ENCODE results near the gene GNAQ.
"Not testable (repeated sequence)": the region's sequence is repeated elsewhere in the genome, so short reads cannot be mapped to it uniquely, and the experiment has no call there.

GNAQ gene

DNA sequence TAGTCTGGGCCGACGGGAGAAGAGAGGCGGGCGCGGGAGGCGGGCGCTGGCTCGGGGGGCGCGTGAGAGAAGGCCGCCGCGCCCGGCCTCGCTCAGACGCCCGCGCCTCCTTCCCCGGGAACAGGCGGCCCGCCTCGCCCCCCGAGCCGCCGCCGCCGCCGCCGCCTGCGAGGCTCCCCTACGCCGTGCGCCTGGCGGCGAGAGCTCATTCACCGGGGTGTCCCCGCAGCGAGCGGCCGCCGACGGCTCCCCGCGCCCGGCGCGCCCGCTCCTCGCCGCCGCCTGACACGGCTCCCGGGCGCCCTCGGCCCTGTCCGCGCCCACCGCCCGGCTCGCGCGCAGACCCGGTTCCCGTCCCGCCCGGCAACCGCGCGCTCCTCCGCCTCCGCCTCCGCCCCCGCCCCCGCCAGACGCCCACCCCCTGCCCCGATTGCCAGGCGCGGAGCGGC is at the start of gene GNAQ:
TSS of gene GNAQ (minus strand) at position 368 of the 449 bp plus-strand sequence. CDS start 576 bp downstream, outside the sequence.
- in situ Hi-C loops (cut with MboI; ENCODE audit: low sequenced_read_pairs) = no loop called here

DNA sequence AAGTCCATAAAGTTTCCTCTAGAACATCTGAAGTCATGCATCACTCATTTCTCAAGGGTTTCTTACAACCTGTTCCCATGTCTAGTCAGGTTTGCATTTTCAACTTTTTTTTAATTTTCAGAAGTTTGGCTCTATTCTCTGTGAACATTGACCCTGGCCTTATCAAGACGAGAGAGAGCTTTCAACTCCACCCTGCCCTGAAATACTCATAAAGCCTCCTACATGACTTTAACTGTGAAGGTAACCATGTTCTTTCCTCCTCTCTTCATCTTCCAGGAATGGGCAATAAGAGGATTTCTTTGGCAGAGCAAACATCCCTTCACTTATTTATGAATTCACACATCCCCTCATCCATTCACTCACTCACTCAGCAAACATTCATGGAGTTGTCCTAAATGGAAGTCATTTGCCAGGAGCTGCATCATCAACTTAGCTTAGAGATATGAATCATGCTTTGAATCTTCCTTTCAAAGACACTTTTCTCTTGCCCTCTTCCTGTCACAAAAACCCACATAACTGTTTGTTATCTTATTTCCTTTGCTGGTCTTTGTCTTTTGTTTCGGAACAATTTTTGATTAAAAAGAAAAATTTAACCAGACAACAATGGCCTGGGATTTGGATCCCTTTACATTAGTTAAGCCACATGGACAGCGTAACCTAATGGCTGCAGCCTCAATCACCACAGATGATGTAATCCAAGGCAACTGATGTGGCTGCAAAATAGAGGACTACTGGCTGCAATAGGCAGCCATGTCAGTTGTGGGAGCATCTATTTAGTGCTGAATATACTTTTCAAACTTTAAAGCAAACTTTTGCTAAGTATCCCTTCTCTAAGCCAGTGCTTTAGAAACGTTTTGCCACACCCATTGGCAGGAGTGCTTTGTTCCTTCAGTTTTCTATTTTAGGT is 43.0 kb upstream of the GNAQ start:
- in situ Hi-C loops (cut with MboI; ENCODE audit: low sequenced_read_pairs) = no loop called here

DNA sequence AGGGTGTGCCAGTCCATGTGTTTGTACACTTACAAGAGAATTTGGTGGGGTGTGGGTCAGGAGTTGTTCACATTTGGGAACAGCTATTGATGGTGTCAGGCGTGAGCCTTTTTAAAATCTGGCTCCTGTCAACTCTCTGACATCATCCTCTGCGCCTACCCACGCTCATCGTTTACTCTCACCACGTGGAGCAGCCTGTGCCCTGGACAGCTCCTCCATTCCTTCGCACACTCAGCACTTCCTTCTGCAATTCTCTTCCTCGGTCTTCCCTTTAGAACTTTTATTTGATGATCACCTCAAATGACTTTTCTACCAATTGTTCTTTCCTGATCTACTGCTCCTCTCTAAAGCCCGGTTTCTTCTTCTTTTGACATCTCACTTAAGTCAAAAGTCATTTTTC is 42.1 kb upstream of the GNAQ start:
- in situ Hi-C loops (cut with MboI; ENCODE audit: low sequenced_read_pairs) = no loop called here

DNA sequence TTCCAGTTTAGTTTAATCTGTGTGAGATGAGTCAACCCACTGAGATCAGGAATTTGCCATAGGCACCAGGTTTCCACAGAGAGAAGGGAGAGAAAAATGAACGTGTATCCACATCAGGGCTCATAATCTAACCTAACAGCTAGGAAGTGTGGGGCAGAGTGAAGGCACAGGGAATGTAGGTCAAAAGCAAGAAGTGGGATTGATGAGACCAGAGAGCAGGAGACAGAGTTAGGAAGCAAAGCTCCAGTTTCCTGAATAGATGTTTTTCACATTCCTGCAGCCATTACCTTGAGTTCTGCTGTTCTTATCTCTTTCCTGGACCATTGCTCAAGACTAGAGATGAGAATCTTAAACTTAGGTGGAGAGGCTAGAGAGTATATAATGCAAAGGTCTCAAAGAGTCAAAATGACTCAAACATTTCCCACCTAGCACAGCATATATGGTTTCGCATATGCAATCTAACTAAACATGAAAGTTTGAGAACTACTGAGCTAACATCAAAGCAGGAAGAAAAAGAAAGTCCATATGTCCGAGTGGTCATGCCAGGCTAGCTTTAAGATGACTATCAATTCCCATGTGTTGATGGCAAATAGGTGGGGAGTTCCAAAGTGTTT is 41.1 kb upstream of the GNAQ start:
- in situ Hi-C loops (cut with MboI; ENCODE audit: low sequenced_read_pairs) = no loop called here

DNA sequence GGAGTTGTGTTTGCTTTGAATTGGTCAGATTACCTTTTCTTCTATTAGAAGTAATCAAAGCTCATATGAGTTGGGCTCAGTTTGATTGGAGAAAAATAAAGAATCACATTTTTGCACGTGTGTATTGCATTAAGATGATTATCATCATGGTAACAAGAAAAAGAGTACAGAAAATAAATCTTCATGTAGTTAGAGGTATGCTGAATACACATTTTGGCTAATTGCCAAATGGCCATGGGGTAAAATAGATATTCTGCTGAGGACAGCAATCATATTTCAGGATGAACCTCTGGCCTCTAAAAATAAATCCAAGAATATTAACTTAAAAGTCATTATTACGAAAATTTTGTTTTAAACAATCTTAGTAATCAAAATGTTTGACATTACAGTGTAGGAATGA is 38.9 kb upstream of the GNAQ start:
- in situ Hi-C loops (cut with MboI; ENCODE audit: low sequenced_read_pairs) = no loop called here

DNA sequence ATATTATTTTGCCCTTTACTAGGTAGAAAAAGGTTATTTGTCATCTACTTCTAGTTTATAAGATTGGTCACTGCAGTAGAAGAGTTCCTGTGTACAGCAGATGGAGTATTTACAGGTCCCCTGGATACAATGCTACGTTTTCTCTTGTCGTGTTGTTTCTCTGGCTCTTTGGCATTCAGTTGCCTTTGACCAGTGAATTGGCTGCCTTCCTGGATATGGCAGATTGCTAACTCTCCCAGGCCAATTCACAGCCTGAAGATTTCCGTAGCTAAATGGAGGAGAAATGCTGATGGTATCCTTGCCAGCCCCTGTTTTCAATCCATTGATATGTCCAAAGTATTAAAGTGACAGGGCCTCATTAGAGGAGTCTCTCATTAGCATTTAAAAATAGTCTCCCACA is 32.5 kb upstream of the GNAQ start:
- in situ Hi-C loops (cut with MboI; ENCODE audit: low sequenced_read_pairs) = no loop called here

DNA sequence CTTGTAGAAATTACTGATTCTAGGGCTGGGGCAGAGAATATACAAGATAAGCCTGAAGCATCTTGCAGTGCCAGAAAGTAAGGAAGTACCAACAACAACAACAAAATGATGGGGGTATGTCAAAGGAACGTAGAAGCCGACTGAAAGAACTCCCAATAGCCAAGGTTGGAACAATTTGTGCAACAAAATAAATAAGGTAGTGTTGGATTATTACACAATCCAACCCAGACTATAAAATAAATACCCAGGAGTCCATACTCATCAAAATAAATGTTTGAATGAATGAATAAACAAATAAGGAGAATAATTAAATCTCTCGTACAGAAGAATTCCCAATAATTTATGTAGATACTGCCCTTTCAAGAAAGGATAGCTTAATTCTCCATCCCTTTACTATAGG is 31.1 kb upstream of the GNAQ start:
- in situ Hi-C loops (cut with MboI; ENCODE audit: low sequenced_read_pairs) = no loop called here

DNA sequence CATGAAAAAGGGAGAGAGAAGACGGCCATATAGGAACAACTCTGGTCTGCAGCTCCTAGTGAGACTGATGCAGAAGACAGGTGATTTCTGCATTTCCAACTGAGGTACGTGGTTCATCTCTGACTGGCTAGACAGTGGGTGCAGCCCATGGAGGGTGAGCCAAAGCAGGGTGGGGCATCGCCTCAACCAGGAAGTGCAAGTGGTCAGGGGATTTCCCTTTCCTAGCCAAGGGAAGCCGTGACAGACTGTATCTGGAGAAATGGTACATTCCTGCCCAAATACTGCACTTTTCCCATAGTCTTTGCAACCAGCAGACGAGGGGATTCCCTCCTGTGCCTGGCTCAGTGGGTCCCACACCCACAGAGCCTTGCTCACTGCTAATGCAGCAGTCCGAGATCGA is 22.6 kb upstream of the GNAQ start:
- in situ Hi-C loops (cut with MboI; ENCODE audit: low sequenced_read_pairs) = not testable (repeated sequence)

DNA sequence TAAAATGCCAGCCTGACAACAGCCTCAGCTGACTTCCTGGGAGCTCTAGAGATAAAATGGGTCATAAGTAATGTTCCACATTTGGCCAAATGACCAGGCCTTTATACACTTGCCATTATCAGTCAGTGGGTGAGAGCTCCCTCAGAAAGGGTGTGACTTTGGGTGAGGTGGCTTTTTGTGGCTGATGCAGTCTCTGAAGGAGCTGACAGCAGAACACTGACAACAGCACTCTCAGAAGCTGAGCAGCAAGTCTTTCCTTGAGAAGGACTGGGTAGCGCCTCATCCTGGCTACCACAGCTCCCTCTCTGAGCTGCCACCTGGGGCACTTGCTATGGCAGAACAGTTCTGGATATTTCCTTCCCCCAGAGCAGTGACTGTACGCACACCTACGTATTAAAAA is 22.0 kb upstream of the GNAQ start:
- in situ Hi-C loops (cut with MboI; ENCODE audit: low sequenced_read_pairs) = no loop called here

DNA sequence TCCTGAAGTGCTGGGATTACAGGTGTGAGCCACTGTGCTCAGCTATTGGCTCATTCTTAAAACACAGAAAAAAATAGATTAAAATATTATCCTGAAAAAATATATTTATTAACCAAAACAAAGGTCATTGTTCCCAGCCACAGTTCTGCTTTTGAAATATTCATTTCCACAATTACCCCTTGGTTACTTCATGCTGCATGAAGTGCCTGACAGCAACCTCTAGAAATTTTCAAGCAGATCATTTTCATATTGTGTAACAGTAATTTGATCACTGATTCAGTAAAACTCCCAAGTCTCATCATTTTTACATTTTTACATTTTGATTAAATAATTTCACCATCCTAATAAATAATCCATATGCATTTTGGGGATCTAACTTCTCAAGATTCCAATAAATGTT is 18.8 kb upstream of the GNAQ start:
- in situ Hi-C loops (cut with MboI; ENCODE audit: low sequenced_read_pairs) = no loop called here

DNA sequence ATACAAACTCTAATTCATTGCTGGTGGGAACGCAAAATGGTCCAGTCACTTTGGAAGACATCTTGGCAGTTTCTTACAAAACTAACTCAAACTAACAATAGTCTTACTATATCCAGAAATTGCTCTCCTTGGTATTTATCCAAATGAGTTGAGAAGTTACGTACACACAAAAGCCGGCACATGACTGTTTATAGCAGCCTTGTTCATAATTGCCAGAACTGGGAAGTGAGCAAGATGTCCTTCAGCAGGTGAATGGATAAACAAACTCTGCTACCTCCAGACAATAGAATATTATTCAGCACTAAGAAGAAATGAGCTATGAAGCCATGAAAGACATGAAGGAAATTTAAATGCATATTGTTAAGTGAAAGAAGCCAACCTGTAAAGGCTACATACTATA is 17.9 kb upstream of the GNAQ start:
- in situ Hi-C loops (cut with MboI; ENCODE audit: low sequenced_read_pairs) = no loop called here

DNA sequence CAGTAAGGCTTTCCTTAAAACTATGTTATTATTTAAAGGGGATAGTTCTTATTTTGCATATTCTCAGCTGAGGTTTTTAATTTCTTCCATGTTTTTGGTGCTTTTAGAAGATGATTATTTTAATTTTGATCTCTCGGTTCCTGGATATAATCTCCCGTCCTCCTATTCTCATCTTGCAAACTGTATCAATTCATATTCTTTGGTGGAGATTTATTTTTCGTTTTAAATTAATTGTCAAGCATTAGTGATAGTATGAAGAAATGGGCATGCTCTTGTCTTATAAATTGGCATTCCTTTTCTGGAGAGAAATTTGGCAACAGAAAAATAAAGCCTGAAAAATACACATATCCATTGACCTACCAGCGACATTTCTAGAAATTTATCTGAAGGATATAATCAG is 15.5 kb upstream of the GNAQ start:
- in situ Hi-C loops (cut with MboI; ENCODE audit: low sequenced_read_pairs) = no loop called here

DNA sequence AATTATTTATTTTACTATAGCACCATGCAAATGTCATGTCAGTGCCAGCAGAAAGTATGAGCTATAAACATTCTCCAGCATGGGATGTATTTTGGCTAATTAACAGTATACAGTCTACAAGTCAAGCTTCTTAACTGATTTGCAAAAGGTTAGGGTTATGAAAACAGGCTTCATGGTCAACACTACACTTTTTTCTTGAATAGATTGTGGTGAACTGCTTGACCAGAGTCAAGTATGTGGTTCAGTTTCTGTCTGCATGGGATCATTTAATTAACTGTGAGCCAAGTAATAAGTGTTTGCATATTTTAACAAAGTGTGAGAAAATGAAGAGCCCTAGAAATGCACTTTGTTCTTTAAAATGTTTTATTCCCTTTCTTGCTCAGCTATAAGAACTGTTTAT is 14.5 kb upstream of the GNAQ start:
- in situ Hi-C loops (cut with MboI; ENCODE audit: low sequenced_read_pairs) = no loop called here

DNA sequence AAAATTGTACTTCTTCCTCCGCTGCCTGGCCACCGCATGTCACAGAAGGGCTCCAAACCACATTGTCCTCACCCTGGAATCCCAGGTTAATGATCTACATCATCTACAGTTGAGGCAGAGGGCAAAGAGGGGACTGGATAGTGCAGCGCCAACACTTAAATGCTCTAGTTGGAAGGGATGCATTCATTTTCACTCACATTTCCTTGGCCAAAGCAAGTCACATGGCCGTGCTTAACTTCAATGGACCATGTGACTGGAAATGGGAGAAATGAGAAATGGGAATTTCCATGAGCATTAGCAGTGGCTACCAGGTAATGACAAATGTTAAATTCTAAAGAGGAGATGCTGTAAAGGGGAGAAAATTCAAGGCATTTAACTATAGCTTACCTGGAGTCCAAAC is 13.3 kb upstream of the GNAQ start:
- in situ Hi-C loops (cut with MboI; ENCODE audit: low sequenced_read_pairs) = no loop called here

DNA sequence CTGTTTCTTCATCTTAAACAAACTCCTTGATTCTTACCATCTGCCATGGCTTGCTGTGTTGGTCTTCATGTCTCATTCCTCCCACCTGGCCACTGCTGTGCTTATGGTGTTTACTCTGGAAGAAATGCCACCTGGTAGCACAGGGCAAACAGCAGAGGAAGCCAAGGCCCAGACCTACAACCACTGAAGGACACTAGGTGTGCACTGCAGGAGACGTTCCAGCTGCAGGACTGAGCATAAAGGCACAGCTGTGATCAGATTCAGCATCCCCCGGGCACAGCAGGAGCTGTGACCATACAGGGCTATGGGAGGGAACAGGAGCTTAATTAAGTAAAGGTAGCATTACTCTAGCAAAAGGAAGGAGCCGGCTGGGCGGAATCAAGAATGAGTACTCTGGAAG is 12.6 kb upstream of the GNAQ start:
- in situ Hi-C loops (cut with MboI; ENCODE audit: low sequenced_read_pairs) = no loop called here

DNA sequence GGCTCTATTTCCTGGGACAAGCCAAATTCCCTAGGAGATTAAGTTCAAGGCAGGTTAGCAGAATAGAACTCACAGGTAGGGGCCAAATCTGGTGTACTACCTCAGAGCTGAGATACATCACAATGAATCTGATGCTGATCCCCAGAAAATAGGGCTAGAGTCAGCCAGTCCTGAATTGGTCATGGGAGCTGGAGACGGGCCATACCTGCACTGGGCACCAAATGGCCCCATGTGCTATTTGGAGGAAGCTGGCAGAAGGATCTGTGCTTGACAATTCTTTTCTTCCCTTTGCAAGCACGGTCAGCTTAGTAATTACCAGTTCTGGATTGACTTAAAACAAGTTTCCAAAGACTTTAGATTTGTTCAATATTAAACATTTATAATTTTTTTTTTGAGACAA is 10.4 kb upstream of the GNAQ start:
- in situ Hi-C loops (cut with MboI; ENCODE audit: low sequenced_read_pairs) = no loop called here

DNA sequence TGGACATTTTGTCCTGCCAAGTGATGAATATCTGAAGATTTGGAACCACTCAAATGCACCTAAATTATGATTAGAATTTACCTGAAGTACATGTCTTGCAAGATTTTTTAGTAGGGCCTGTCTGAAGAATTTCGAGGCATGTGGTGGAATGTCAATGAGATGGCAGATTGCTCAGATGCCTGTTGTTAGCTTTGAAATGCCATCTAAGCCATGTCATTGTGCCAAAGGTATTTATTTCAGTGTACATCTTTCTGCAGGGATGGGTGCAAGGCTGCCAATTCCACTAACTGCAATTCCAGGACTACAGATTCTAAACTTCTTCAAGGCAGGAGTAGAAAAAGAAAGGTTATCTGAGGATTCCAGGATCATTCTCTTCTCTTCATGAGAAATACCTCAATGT is 9.1 kb upstream of the GNAQ start:
- in situ Hi-C loops (cut with MboI; ENCODE audit: low sequenced_read_pairs) = no loop called here

DNA sequence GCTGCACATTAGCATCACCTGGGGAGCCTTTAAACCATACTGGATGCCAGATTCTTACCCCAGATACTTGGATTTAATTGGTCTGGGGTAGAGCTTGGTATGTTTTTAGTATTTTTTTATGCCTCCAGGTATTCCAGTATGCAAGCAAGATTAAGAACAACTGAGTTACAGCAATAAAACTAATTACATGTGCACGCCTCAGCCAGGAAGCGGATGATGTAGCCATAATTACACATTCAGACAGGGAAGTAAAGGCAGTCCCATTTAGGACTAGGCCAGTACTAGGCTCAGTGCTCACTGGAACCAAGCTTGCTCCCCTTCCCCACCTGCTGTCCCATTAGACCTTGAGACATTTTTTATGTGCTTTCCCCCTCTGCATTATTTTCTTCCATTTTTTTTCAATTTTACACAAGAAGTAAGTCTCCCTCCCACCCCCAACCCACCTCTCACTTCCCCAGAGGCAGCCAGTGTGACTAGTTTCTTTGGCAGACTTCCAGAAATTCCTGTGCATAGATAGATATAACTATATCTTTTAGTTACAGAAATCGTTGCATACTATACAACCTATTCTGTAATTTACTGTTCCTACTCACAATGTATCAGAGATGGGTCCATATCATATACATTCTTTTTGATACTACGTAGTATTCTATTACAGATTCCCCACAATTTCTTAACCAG is 7.1 kb upstream of the GNAQ start:
- in situ Hi-C loops (cut with MboI; ENCODE audit: low sequenced_read_pairs) = no loop called here

DNA sequence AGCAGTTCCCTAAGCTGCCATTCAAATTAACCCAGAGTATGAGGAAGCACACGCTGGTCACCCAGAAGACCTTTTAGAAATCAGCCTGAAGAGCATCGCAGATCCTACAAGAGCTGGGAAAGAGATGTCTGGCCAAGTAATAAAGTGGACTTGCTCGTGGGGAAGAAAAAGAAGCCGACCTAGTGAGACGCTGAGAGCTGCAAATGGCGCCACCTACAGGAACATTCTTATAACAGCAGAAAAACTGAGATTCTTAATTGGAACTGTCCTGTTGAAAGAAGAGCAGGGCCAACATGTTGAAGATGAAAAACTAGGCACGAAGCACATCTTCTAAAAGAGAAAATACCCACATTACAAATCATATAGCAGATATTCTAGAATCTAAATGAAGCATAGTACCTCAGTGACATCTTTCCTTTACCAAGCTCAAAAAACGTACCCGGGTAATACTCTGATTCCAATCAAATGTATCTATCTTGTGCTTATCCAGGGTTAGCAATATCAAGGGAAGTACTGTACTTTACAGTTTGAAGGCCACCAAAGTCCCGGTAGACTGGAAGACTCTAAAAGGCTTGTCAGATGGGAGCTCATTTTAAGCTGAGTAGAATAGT is 3.9 kb upstream of the GNAQ start:
- in situ Hi-C loops (cut with MboI; ENCODE audit: low sequenced_read_pairs) = no loop called here

DNA sequence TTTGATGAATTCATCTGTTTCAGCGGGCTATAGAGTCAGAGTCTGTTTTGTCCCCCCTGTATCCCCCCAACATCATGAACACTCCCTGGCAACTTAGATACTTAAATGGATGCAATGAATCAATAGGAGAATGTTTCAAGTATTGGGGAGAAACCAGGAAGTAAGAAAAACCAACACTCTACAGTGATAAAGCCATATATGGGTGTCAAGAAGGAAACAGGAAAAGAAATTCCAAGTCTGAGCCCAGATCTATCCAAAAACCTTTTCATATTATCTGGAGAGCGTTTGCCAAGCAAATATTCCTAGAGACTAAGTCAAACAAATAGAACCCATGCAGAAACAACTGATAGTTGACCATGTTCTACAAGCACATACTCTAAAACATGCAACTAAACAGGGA is 2.3 kb upstream of the GNAQ start:
- in situ Hi-C loops (cut with MboI; ENCODE audit: low sequenced_read_pairs) = no loop called here

DNA sequence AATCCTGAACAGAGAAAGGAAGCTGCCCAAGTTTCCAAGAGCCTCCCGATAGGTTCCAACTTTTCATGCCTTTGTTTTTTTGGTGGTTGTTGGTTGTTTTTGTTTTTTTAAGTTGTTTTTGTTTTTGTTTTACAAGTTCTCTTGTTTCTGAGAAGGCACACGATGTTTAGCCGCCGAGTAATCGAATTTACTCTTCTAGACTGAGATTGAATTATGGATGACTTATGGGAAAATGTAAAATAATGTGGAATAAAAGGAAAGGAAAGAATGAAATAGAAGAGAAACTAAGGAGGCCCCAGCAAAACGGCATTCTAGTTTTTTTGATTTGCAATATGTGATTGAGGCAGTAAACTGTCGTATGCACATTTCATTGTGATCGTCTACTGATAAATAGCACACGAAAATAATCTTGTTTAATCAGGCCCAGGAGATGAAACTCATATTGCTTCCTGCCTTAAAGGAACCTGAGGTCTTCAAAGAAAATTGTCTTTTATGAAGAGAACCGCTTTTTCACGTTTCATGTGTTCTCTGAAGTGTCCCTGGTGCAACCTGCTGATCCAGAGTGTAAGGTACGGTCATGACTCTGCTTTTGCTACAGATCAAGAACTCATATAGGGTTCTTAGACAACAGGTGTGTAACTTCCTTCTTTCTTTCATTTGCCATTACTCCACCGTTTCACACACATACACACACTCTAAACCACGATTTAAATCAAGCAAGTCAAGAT is 1.3 kb upstream of the GNAQ start:
- in situ Hi-C loops (cut with MboI; ENCODE audit: low sequenced_read_pairs) = no loop called here

Data from hTERT RPE-1 (cell line).